Measurements from ENCODE around the gene MDP1.

The MDP1 gene

DNA sequence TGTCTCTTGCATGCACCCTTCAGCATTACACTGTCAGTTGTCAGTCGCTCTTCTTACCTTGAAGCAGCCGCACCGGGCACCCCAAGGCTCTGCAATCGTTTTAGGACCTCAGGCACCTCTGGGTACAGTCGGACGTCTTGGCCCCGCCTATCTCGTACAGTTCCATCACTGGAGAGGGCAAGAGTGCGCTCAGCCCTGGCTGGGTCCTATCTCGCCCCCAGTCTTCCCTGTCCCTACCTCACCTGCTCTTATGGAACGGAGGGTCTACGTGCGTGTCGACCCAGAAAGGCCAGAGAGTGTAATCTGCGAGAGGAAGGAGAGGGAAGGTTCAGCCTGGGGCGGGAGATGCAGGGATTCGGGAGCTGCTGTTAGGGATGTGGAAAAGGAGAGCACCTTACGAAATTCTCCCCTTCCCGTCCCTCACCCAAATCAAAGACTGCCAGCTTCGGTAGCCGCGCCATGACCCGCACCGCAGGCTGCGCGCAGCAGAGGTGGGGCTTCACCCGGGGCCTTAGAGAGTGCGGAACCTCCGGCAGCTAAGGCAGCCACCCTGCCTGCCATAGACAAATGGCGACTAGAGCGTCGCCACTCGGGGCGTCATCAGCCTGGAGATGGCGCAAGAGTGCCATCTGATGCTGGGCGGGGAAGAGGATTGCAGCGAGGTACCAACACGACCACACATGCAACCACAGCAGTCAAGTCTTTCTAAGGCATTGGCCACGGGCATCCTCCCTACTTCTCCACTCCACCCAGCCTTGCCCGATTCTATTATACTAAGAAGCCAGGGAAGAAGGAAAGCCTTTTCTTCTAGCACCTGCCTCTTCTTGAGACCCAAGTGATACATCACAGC lies at the start of gene MDP1:
Gene MDP1 (minus strand): TSS at position 572 of the 850 bp plus-strand sequence. CDS start 111 bp downstream, at position 461.
- DNase-seq = peak; percentile 85

DNA sequence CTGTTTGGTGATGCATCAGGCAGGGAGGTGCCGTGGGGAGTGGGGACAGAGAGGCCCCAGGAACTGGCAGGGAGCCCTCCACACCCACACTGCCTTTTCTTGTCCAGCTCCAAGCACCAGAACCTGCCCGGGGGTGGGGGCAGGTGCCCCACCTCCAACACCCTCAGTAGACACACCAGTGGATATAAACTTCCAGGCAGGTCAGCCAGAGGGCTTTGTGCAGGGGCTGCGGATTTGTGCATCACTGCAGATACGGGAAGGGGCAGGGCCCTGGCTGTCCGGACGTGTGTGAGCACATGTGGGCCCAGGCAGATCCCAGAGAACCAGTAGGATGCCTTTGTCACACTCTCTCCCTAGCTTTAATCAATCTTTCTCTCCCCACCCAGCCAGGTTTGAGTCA lies 48.4 kb upstream of the MDP1 start:
- no peak for DNase-seq

DNA sequence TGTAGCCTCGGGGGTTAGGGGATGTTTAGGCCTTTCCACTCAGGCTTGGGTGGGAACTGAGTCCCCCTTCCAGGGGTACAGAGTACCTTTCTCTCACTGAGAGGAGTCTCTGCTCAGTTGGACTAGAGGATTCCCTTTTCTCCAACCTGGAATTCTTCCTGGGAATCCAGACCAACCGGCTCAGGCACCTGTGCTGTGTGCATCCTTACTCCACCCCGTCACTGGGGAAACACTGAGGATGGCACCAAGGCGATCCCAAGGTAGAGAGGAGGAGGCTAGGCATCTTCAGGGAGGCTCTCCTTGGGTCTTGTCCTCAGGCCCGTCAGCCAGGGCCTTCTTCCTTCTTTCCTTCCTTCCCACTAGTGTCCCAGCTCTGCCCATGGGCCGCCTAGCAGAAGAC lies 48.0 kb upstream of the MDP1 start:
- no peak for DNase-seq

DNA sequence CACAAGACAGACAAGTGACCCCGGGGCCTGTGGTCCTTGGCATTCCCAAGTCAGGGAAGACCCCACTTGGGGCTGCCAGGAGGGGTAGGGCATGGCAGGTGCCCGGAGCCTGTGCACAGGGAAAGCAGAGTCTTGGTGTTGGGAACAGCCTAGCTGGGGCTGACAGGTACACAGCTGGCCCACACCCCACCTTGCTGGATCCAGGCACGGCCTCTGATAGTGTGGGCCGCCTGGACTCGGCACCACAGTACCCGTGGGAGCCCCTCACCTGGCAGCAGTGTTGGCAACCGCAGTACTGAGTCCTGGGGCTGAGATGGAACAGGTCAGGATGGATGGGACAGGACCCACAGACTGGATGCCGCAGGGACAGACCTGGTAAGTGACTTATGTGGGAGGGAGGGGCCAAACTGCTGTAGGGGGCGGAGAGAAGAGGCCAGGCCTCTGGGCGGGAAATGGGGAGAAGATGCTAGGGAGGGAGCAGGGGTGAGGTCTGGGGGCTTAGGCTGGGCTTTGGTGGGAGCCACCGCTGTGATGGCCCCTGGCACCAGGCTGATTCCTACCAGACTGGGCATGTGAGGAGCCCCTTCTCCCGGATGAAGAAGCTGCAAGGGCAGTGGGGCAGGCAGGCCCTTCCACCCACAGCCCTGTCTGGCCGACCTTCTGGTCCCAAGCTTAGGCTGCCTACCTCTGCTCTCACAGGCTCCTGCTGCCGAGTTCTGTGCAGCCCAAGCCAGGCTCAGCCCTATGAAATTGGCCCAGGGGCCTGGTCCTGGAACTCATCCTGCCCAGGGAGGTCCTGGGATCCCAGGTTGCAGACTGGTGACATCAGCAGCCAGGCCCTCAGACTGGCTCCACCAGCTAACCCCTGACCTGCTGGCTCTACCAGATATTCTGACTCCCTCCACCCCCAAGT lies 47.2 kb upstream of the MDP1 start, which contains the start of gene TGM1:
Gene TGM1 (minus strand): TSS at position 357 of the 913 bp plus-strand sequence. CDS start 825 bp downstream, outside the sequence.
- DNase-seq = no peak

DNA sequence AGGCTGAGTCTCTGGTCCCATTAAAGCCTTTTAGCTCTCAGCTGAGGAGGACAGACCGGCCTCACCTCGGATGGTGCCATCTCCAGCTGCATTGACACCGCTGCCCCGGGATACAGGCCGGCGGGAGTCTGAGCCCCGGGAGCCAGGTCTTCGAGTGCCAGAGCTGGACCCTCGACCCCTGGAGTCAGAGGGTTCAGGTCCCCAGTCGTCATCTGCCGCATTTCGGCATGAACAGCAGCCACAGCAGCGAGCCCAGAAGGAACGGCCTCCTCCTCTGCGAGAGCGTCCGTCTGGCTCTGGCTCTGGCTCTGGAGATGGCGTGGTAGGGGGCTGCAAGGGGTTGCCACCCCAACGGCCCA lies 46.1 kb upstream of the MDP1 start:
- DNase-seq = no peak

DNA sequence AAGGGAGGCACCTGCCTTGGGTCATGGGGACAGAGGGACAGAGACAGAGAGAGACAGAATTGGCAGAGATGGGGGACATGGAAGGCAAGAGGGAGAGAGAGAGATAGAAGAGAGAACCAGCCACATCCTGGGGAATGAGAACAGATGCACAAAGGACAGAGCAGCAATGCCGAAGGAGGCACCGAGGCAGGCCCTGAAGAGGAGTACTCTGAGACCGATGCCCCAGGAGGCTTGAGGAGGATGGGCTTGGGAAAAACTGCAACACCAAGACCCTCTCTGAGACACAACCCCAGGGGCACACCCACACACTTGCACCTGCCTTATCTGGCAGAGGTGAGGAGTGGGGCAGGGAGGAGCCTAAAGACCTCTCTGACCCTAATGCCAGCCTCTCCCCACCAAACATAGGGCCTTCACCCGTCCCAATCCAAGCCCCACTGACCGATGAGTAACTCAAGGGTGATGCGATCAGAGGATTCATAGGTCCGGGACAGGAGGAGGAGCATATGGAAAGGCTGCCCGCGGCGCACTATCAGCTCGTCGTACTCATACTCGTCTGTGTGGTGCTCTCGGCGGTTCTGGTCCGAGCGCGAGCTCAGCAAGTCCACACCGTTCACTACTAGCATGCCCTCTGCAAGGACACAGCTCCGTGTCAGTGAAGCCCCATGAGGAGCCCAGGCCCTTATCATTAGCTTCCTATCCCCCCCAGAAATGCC lies 45.5 kb upstream of the MDP1 start:
- DNase-seq = no peak

DNA sequence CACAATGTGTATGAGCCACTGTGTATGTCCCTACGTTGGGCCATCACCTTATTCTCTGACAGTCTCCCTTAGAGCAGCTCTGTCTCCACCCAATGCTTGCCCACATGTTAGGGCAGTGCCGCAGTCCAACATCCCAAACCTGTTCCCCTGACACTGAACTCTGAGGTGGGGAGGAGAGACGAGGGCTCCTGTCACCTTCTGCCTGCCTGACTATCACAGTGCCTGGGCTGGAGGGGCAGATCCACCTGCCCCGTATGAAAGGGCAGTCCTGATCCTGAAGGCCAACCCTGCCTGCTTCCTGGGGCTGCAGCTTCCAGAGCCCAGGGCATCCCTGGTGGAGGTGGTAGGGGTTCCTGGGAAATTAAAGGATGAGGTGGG lies 44.9 kb upstream of the MDP1 start:
- no peak for DNase-seq

DNA sequence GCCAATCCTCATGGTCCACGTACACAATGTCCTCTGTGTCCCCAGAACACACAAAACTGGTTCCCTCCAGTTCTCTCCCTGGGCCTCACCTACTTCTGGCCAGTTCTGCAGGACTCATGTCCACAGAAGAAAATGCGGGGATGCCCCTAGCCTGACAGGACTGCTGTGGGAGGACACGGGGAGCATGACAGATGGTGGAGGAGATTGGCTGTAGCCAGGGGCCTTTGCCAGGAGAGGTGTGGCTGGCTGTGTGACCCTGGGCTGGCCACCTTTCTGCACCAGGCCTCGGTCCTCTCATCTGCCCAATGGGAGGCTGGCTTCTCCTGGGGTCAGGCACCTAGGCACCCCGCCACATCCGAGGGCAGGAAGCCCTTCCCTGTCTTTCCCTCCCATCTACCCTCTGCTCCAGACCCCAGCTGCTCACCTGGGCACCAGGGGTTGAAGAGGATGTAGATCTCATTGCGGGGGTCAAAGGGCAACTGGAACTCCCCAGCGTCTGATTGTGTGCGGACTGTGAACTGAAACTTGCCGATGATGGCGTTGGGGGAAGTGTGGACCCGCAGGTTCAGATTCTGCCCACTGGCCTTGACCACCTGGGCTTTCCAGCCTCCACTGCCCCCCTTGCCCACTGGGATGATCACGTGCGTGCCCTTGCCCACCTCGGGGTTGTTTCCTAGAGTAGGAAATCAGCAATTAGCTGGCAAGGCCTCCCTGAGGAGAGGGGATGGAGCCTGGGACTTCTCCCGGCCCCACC lies 44.3 kb upstream of the MDP1 start:
- DNase-seq = no peak

DNA sequence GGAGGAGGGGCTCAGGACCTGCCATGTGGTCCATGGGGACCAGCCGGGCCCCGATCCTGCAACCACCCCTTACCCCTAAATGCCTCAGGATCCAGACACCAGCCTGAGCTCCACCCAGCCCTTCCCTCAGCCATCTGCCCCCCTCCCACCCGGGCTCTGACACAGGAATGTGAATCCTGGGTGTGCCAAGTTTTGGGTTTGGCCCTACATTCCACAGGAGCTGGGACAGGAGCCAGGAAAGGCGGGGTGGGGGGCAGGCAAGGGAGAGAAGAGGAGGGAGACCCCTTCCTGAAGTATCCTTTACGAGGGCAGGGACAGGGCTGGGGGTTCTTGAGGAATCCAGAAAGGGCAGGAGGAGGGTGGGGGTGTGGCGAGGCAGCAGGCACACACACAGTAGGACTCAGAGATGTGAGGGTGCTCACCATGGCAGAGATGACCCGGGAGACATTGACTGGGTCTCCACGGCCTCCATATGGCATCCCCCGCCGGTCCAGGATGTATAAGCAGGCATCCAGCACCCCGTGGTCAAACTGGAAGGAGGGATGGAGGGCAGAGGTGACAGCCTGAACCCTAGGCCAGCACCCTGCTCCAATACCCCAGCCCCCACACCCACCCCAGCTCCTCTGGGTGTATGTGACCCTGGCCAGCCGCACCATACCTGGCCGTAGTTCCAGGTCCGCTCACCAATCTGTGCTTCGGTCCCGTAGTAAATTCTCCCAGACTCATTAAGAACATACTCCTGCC lies 43.6 kb upstream of the MDP1 start:
- no peak for DNase-seq

DNA sequence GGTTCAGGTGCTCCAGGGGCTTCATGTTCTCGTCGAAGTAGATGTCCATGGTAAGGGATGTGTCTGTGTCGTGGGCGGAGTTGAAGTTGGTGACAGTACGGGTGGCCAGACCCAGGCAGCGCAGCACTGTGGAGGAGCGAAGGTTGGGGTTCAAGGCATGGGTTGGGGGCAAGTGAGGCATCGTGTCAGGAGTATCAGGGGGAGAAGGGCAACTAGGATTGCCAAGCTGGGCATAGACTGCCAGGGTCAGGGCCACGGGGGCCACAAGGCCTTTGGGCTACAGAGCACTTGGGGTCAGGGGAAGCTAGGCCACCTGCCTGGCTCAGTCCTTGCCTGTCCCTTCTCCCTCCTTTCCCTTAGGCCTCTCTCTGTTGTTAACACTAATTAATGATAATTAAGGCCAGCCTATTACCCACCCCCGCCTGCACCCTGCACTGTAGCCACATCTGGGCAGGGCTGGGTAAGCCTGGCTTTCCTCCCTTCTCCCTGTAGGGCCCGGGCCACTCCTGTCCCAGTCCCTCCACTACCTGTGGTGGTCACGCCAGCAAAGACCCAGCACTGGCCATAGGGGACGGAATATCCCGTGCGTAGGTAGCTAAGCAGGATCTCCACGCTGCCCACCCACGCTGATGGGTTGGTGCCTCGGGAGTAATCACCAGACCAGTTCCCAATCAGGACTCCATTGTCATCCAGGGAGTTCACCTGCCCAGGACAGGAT lies 42.8 kb upstream of the MDP1 start:
- no peak for DNase-seq

DNA sequence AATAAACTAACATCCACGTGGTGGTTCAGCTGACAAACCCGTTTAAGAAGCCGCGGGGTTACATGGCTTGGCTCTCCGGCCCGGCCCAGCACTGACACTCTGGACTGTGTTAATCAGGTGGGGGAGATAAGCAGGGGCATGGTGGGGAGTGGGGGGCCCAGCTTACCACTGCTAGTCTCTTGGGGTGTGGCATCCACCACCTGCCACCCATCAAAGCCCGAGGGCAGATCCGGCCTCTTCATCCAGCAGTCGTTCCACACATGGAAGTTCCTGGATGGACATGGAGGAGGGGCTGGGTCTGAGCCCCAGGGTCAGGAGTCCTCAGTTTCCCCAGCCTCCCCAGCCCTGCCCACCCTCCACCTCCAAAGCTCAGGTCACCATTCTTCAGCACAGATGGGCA lies 42.3 kb upstream of the MDP1 start:
- DNase-seq = no peak

DNA sequence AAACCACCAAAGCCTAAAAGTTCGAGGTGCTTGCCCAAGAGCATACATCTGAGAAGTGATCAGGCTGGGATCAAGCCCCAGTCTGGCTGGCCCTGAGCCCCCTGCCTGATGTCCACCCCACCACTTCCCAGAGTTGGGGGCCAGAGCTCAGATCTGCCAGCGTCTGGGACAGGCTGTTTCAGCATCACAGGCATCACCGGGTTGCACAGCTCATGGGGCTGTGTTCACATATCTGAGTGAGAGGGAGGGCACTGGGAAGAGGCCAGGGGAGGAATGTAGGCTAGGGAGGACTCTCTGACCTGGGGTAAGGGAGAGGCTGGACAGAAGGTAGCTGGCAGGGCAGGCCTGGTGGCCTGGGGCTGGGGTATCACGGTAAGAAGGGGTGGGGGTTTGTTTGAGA lies 41.1 kb upstream of the MDP1 start:
- DNase-seq = no peak

DNA sequence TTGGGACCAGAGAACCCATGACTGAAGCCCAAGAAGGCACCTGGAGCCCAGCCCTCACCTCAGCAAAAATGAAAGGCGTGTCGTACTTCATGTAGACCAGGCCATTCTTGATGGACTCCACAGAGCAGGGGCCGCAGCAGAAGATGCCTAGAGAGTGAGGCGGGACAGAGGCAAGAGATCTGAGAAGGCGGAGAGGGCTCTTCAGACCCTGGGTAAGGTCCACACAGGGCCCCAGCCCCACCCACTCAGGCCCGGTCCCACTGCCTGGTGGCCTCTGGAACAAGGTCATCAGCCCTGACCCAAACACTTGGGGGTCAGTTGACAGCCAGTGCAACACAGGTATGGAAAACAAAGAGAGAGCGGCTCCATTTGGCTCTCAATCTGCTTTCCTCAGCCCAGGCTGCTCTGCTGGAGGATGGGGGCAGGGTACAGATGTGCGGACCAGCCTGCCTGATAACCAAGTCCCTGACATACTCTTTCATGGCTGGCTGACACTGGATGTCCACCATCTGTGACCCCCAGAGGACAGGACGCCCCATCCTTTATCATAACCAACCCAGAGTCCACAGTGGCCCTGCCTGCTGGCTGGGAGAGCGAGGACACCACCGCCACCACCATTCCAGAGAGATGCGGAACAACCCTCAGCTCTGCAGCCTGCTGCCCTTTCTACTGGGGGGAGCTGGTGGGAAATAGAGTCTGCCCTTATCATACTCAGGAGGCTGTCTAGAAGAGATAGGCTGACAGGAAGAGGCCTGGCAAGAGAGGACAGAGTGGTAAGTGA lies 40.3 kb upstream of the MDP1 start:
- no peak for DNase-seq

DNA sequence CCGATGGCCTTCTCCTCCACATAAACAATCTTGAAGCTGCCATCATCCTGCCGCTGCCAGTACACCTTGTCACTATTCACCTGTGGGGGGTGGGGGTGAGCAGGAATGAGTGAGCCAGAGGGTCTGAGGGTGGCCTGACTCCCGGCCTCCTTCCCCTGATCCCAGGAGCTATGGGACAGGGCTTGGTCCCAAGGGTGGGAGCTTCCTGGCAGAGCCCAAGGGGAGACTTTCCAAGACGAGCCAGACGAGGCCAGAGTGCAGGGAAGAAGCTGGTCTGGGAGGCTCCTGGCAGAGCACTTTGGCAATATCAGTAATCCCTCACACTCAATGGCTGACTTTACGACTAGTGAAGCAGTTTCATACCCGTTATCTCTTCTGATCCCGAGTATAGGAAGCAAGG lies 39.6 kb upstream of the MDP1 start:
- DNase-seq = no peak

DNA sequence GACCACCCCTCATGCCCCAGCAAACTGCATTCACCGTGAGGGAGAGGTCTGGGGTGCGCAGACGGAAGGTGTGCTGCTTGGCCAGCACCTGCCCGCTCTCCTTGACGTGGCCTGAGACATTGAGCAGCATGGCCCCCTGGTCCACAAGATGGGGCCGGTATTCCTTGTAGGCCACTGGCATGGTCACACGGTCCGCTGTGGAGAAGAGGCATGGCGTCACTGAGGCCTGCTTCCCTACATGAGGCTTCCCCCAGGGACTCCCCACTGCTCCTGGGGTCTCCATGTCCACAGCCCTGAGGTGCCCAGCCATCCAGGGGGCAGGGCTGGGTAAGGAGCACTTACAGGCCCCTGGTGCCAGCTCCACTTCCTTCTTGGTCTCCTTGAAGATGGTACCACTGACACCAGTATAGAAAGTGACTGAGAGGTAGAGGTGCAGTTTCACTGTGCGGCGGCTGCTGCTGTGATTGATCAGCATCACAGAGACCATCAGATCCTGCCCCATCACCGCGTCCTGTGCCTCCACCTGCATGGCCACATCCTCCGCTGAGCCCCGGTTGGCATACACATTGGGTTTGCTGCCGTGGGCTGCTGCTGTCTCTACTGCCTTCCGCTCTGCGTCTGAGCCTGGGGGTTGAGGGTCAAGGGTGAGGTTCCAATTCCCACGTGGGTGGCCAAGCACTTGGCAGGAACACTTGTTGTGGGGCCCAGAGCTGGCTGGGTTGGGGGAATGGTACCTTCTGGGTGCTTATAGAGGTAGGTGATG lies 38.9 kb upstream of the MDP1 start:
- DNase-seq = no peak

DNA sequence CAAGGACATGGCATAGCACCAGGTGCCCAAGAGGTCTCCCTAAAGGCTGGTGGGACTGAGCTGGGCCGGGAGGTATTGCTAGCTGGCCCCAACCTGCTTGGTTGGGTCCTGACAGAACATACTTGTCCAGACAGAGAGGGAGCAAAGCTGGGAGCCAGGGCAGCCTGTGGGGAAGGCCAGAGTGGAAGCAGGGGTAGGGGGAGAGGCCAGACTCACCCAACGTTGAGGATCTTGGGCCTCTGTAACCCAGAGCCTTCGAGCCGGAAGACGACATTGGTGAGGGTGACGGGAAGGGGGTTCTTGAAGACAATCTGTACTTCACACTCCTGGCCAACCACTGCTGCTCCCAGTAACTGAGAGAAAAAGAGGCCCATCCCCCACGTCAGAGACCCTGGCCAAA lies 38.1 kb upstream of the MDP1 start:
- no peak for DNase-seq

DNA sequence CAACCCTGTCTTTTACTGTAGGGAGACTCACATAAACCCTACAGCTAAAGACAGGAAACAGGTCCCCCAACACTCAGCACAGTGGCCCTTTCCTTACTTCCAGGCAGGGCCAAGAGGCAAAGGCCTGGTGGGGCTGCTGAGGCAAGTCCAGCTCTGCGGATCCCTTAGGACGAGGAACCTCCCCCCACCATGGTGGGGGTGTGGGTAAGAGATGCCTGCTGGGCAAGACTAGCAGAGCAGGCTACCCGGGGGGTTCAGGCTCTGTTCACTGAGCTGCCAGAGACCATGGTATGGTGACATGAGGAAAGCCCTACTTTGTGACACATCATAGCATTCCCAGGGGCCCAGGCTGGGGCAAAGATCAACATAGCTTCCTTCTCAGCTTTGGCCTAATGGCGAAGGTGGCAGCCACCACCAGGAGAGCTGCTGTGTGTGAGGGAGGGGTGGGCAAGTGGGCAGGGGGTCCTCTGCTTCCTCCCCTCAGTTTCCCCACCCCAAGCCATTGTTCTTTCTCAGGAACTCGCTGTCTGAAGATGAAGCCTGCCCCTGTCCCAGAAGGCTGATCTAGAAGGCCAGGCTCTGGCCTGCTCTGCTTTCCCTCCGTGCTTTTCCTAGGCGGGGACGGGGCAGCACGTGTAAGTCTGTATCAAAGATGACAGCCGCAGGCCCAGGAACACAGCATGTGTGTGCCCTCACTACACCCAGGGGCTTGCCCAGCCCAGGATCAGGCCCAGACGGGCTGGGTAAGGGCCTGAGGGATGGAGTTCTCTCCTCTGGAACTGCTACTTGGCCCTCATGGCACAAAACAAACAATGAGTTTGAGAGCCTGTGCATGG lies 36.6 kb upstream of the MDP1 start:
- no peak for DNase-seq

DNA sequence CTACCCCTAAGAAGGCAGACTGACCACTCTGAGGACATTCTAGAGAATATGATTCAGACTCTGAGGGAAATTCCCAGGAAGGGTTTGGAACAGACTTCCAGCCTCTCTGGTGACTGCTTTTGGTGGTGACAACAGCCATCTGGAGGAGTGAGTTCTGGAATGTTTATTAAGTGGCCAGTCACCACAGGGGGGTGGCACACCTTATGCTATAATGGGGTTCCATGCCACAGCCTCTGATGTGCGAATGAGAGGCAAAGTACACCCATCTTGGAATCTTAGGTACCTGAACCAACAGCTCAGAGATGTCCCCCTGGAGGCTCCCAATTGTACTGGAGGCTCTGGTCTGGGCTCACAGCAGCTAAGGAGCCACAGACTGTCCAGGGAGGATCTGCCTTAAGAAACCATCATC lies 36.0 kb upstream of the MDP1 start:
- no peak for DNase-seq

DNA sequence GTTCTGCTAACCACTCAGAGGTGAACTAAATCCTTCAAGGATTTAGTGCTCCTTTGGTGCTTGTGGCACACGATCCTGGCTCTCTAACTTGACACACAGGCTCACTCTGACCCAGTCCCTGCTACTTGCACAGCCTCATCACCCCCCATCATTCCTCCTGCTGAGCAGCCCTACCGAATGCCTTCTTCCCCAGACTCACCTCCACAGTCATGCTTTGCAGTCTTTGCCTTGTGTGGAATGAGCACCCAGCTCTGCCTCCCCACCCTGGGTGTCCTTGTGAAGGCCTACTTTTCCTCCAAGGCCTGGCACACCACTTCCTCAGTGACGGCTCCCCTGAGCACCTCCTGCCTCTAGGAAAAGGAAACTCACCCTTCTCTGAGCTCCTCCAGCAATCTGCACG lies 34.5 kb upstream of the MDP1 start:
- no peak for DNase-seq

Measured in NCI-H1694 treated with DMSO at 0.1 percent for 48 hours (cell line).